ENCODE data around the gene PRKD3.

DNA sequence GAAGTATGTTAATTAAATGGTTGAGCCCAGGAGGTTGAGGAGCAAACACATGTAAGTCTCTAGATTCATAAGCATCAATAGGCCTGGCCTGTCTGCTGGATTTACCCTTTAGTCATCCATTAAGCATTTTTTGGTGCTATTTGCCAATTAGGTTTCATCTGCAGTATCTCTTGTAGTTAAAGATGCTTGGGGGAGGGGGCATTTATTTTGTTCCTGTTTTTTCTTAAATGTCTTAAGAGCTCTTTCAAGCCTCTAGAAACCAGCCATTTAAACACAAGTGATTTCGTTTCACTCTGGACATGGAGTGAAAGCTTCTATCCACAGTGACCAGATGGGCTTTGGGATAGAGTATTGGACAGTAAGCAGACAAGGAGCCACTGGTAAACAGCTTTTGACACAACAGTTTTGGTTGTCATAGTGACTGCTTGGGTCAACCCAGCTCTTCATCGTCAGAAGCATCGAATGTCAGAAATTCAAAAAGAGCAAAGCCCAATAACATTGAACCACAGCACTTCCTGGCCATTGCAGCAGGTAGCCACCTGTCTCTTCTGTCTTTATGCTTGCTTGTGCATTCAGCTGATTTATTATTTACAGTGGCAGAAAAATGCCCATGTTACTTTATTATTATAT is 24.7 kb upstream of the PRKD3 start:
- no peak for TF ChIP-seq GATA2 (IDR thresholded peaks at IDR 0.05; ENCODE audit: low read depth, low read length)
- no peak for TF ChIP-seq GATA3 (IDR thresholded peaks at IDR 0.05; ENCODE audit: low read depth, low read length)
